Stimulated activated CD8-positive, alpha-beta memory T cell treated with anti-CD3 and anti-CD28 coated beads, Interleukin-4, amount 100 ng/mL, for 1 hour (primary cell): Measurements from ENCODE around the gene ITFG1.
"Not testable (repeated sequence)": the region's sequence is repeated elsewhere in the genome, so short reads cannot be mapped to it uniquely, and the experiment has no call there.

ENCODE experiments used
- DNase-seq, 2 donors: peaks; one replicate each; pipeline ENCODE4 v3.0.0-alpha.2; 2020; ENCODE audit warnings: low read depth in 2 of 2, low spot score in 1 of 2

Gene ITFG1

GRCh38 chr16:47424846-47425245 is 36.0 kb downstream of the ITFG1 start:
- no peak for DNase-seq

GRCh38 chr16:47416869-47417268 is 44.0 kb downstream of the ITFG1 start:
- no peak for DNase-seq

DNA sequence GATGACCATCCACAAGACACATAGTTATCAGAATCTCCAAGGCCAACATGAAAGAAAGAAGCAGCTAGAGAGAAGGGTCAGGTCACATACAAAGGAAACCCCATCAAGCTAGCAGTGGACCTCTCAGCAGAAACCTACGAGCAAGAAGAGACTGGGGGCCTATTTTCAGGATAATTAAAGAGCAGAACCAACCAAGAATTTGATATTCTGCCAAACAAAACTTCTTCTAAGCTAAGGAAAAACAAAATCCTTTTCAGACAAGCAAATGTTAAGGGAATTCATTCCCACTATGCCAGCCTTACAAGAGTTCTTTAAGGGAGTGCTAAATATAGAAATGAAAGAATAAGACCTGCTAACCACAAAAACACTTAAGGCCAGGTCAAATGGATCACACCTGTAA is 47.8 kb downstream of the ITFG1 start:
- DNase-seq = no peak

DNA sequence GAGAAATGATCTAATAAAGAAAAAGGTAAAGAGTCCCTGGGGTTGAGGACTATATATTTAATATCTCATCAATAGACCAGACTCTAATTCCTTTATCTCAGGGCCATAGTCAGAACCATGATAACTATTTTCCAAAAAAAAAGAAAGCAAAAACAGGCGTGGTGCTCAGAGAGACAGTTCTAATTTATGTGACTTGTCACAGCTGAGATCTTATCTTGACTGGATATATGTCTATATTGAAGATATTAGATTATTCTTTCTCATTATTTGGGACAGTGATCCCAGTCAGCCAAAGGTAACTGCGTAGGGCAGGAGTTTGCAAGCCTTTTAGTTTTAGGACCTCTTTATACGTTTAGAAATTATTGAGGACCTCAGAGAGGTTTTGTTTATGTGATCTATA is 52.4 kb downstream of the ITFG1 start:
- DNase-seq = no peak

- no peak for DNase-seq
Observed at GRCh38 chr16:47395733-47396498, 64.9 kb downstream of the ITFG1 start.

- no peak for DNase-seq
Observed at GRCh38 chr16:47392081-47392480, 68.8 kb downstream of the ITFG1 start.

GRCh38 chr16:47388705-47389104 is 72.2 kb downstream of the ITFG1 start:
- no peak for DNase-seq

DNA sequence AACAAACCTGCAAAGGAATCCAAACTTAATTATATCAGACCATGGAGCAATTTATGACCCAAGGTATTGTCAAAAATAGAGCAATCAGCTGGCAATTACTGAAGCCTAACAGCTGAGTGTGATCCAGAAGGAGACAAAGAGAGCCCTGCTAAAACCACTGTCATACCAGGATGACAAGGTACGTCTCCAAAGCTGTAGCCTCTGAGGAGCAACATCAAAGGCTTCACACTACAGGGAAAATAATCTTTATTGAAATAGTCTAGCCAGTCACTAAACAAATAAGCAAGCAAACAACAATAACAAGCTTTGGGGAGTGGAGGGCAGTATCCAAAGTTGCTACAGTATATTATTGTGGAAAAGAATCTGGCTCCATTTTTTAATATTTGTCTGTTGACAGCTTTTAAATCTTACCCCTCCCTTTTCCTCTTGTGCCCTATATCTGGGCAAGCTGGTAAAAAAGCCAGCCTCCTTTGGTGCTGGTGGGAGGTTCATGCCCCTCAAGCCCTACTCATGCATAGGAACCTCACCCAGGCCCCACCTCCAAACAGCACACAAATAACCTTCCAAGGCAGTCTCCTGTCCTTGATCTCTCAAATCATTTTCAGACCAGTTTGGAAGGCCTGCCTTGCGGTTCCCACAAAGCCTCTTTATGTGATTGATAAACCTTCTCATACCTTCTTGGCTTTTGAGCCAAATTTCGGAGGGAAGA is 73.7 kb downstream of the ITFG1 start:
- no peak for DNase-seq

GRCh38 chr16:47386201-47386718 is 74.6 kb downstream of the ITFG1 start:
- DNase-seq = no peak

DNA sequence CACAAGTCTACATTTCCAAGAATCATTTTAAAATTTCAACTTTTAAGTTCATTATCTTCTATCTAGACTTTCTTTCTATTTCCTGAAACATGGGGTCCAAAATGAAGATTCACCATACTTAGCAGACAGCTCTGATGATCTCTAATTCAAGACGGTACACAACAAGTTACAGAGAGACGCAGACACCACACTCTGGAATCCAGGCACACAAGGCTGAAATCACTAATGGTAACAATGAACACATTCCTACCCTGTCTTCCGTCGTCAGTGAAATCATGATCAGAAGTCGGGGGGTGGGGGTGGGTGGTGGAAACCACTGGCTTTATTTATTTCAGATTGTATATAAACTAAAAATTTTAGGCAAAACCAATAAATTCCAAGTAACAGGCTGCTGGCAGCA is 78.5 kb downstream of the ITFG1 start:
- no peak for DNase-seq

DNA sequence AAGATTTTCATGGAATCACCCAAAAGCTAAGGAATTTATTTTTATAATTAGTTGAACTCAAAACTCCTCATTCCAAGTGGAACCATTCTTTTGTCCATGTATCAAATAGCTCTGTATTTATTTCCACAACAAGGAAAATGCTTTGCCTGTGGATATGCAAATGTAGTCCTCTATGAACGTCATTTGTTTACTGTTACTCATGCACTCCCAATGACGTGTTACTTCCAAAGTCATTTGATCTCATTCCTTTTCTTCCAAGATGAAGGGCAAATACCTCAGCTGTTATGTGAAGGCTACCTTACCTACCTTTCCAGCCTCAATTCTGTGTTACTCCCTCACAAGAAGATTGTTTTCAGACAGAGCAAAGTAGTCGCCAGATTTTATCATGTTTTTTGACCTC is 83.7 kb downstream of the ITFG1 start:
- no peak for DNase-seq

- DNase-seq = no peak
Observed at GRCh38 chr16:47375423-47375822, 85.4 kb downstream of the ITFG1 start.

DNA sequence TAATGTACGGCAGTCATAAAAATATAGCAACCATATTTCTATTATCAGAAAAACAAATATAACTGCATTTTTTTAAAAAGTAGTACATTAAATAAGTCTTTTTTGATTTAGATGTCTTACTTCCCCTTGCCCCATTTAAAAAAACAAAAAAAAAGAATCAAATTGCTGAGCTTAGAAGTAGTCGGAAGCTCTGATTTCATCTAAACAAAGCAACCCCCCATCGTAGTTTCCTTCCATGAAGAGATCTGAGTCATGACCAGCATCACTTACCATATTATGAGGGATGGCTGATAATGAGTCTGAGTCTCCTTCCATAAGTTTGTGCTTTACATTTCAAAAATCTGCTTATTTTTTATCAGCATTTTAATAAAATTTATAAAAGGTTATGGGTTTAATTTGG is 86.2 kb downstream of the ITFG1 start:
- DNase-seq = no peak

GRCh38 chr16:47371271-47372014 is 89.4 kb downstream of the ITFG1 start:
- no peak for DNase-seq

DNA sequence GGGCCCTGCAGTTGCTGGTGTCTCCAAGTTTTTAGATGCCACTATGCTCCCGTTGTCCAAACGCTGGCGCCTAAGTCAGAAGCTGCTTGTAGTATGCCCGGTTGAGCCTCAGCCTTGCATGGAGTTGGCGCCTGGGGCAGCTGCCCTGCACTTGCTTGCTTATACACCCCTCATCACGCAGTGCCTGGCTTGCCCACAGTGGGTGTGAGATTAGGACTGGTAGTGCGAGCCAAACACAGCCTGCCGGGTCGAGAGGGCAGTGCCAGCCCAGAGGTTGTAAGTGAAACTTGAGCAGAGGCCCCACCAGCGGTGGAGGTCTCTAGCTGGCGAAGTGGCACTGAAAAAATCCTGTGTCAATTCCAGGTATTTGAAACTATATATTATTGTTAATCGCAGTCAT is 90.3 kb downstream of the ITFG1 start:
- no peak for DNase-seq

DNA sequence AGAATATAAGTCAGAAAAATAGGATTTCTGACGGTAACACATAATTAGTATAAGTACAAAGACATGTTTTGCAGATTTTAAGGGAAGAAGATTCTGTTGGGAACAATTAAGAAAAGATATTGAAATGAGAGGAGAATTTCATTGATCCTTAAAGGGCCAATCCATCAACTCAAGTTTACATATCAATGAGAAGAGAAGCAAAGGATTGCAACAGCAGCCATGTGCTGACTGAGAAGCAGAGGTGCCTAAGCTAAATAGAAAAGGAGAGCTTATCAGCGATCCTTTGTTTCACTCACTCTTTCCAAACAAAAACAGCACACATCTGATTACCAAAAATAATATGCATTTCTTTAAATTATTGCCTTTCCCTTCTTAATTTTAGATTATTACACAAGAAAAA is 94.6 kb downstream of the ITFG1 start:
- DNase-seq = no peak

- DNase-seq = no peak
Observed at GRCh38 chr16:47363761-47364160, 97.1 kb downstream of the ITFG1 start.

DNA sequence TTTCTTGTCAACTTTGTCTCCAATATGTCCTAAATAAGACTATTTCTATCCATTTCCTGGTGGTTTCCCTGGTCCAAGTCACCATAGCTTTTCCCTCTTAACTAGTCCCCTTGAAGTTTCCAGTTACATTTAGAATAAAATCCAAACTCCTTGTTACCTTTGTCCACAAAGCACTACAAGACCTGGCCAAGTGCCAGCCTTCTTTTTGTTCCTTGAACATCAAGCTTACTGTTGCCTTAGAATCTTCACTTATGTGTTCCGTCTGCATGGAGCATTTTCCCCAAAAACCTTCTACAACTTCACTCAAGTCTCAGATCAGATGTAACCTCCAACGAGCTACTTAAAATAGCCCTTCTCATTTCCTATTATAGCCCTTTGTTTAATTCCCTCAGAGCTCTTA is 101.4 kb downstream of the ITFG1 start:
- no peak for DNase-seq

DNA sequence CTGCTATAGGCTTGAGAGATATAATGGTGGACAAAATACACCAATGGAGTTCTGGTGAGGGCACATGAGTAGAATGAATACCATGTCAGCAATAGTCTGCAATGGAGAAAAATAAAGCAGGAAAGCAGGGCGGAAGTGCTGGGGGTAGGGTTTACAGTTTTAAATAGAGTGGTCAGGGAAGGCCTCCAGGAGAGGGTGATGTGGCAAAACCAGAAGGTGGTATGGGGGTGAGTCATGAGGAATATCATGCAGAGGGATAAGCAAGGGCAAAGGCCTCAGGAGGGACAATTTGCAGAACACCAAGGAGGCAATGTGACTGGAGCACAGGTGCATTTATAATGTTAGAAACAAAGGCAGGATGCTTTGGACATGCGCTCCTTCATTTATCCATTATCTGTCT is 102.0 kb downstream of the ITFG1 start:
- DNase-seq = no peak

DNA sequence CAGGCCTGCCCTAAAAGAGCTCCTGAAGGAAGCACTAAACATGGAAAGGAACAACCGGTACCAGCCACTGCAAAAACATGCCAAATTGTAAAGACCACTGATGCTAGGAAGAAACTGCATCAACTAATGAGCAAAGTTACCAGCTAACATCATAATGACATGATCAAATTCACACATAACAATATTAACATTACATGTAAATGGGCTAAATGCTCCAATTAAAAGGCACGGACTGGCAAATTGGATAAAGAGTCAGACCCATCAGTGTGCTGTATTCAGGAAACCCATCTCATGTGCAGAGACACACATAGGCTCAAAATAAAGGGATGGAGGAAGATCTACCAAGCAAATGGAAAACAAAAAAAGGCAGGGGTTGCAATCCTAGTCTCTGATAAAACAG is 111.8 kb downstream of the ITFG1 start:
- not testable (repeated sequence) for DNase-seq

DNA sequence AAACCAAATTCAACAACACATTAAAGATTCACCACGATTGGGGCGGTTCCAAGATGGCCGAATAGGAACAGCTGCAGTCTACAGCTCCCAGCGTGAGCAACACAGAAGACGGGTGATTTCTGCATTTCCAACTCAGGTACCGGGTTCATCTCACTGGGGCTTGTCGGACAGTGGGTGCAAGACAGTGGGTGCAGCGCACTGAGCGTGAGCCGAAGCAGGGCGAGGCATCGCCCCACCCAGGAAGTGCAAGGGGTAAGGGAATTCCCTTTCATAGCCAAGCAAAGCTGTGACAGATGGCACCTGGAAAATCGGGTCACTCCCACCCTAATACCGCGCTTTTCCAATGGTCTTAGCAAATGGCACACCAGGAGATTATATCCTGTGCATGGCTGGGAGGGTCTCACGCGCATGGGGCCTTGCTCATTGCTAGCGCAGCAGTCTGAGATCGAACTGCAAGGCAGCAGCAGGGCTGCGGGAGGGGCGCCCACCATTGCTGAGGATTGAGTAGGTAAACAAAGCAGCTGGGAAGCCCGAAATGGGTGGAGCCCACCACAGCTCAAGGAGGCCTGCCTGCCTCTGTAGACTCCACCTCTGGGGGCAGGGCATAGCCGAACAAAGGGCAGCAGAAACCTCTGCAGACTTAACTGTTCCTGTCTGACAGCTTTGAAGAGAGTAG is 113.7 kb downstream of the ITFG1 start:
- DNase-seq = not testable (repeated sequence)
